H1 (cell line): Measurements from ENCODE around the gene TLR9. TPM values are rescaled to one million over a fixed set of nuclear protein-coding genes. Genes with fewer than 3 reads are reported as not detected.

Experiments
- CBX8 ChIP-seq: fragments of 300-800, 300-1000 bp; sonication (generic); IDR thresholded peaks from 2 replicates; pipeline ENCODE4 v1.7.1; 2016; ENCODE audit warnings: low read depth, low read length, borderline replicate concordance
- HDAC6 ChIP-seq: IDR thresholded peaks from one replicate; pipeline ENCODE4 v1.7.1; 2012; ENCODE audit warnings: low read depth, mild to moderate bottlenecking, inconsistent platforms, low read length, moderate library complexity
- RXRA ChIP-seq: IDR thresholded peaks from 2 replicates; pipeline ENCODE4 v1.6.1; 2011; ENCODE audit warnings: low read depth, mild to moderate bottlenecking, low read length, moderate library complexity; ENCODE audit not compliant: insufficient read depth
- polyA plus RNA-seq, 7 experiments: library from polyadenylated mRNA; depleted of rRNA in 3 of 7; stranded (reverse) in 5 of 7; unstranded in 2 of 7; fragments of >200 nt in 5 of 7; fragments of 200-250 nt in 2 of 7; gene quantifications; 1 replicate in 5 of 7; 2 replicates in 1 of 7; 4 replicates in 1 of 7; pipeline versions ENCODE4 v1.2.1 to v1.2.3, GENCODE V29; 2011 to 2013; ENCODE audit warnings: missing spikeins in 2 of 7, mixed read lengths in 2 of 7
- total RNA-seq: library from RNA; stranded (reverse); fragmentation: NEBNext Ultra II Directional; extraction: Animal tissue kit (Norgen Biotek cat#: 25700); gene quantifications from 2 replicates; pipeline ENCODE4 v1.2.1, GENCODE V29; 2021
- TF ChIP-seq, protein P1 (sequence below), 3 experiments: IDR thresholded peaks; 1 replicate in 2 of 3; 2 replicates in 1 of 3; pipeline versions ENCODE4 v1.5.1 to v1.6.1; 2011; ENCODE audit warnings: low read length in 3 of 3, mild to moderate bottlenecking in 3 of 3, inconsistent platforms in 2 of 3, low read depth in 1 of 3, moderate library complexity in 1 of 3; ENCODE audit not compliant: insufficient read depth in 1 of 3; ENCODE audit errors: control extremely low read depth in 1 of 3
- TF ChIP-seq, protein P2 (sequence below): IDR thresholded peaks from 2 replicates; pipeline ENCODE4 v1.6.1; 2011; ENCODE audit warnings: low read length, improper control_type of control experiment

Gene TLR9
- total and polyA plus RNA-seq, 2 of the 8 experiments (the other 6 are each of a cell fraction or from before 2014, with no cell fraction given): 0.05 TPM; not detected in 1

DNA sequence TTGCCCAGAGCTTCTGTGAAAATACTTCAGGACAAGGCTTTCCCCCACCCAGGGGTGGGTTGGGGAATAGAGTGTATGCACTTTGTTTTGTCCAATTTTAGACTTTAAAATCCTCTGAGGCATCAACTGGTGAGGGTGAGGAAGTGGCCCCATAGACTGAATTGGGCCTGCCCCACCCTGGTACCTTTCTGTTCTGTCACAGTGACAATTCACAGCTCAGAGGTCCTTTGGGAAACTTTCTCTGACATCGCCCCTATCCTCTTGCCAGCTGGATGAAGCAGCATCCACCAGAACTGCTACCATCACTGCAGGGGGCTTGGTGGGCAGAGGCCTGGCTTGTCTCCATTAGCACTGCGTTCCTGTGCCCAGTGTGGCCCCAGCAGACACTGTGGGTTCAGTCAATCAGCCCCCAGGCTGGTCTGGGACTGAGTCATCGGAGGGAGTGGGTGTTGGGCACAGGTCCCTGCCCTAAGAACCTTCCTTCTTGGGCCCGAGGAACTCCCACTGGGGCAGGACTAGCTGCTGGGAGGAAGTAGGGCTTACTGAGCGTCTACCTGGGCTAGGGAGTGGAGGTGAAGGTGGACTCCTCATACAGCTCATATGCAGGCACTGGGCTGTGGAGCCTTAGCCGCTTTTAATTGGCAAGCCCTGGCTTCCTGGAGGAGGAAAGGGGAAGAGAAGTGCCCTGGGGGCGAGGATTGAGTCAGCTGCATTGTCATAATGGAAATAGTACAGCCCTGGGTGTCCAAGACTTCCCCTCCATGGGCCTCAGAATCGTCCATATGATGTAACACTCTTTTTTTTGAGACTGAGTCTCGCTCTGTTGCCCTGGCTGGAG, 18.6 kb upstream of the TLR9 start (continued):
- TF ChIP-seq, protein P1, sequence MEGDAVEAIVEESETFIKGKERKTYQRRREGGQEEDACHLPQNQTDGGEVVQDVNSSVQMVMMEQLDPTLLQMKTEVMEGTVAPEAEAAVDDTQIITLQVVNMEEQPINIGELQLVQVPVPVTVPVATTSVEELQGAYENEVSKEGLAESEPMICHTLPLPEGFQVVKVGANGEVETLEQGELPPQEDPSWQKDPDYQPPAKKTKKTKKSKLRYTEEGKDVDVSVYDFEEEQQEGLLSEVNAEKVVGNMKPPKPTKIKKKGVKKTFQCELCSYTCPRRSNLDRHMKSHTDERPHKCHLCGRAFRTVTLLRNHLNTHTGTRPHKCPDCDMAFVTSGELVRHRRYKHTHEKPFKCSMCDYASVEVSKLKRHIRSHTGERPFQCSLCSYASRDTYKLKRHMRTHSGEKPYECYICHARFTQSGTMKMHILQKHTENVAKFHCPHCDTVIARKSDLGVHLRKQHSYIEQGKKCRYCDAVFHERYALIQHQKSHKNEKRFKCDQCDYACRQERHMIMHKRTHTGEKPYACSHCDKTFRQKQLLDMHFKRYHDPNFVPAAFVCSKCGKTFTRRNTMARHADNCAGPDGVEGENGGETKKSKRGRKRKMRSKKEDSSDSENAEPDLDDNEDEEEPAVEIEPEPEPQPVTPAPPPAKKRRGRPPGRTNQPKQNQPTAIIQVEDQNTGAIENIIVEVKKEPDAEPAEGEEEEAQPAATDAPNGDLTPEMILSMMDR (IDR thresholded peaks at IDR 0.05; ENCODE audit: control extremely low read depth in 1 of 3, insufficient read depth in 1 of 3, low read depth in 1 of 3, low read length in 3 of 3): no peak
- TF ChIP-seq RXRA (no peak), HDAC6 (no peak), CBX8 (no peak)
- TF ChIP-seq, protein P2, sequence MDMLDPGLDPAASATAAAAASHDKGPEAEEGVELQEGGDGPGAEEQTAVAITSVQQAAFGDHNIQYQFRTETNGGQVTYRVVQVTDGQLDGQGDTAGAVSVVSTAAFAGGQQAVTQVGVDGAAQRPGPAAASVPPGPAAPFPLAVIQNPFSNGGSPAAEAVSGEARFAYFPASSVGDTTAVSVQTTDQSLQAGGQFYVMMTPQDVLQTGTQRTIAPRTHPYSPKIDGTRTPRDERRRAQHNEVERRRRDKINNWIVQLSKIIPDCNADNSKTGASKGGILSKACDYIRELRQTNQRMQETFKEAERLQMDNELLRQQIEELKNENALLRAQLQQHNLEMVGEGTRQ: no peak
